Measurements from ENCODE around the gene CFAP410. TPM values are rescaled to one million over a fixed set of nuclear protein-coding genes. Genes with fewer than 3 reads are reported as not detected.

CFAP410 gene
- total and polyA plus RNA-seq, 2 donors (not counting 1 experiment from before 2014, with no cell fraction given), result 69.2 to 98.8 TPM

DNA sequence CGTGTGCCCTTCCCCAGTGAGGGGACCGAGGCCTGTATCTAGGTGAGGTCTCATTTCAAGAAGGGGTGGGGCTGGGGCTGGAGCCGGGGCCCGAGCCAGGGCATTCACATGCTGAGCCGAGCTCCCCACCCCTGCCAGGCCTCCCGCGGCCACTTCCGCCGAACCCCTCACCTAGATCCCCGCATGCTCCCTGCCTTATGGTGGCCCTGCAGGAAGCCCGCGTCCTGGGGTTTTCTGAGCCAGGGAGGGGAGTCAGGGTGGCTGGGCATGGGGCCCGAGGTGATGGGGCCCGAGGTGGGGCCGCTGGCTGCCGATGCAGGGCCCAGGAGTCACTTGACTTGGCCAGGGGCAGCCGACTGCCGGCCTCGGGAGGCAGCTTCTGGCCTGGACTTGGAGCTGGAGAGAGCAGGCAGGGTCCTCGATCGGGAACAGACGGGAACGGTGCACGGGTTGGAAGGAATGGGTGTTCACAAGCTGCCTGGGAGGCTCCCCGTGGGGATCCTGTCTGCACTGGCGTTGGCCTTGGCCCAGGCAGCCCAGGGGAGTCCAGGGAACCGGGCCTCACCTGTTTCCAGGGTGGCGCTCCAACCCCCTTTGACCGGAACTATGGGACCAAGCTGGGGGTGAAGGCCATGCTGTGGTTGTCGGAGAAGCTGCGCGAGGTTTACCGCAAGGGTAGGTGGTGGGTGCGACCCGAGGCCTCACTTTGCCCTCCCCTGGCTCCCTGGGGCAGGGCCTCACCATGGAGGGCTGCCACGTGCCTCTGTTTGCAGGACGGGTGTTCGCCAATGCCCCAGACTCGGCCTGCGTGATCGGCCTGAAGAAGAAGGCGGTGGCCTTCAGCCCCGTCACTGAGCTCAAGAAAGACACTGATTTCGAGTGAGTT lies 13.6 kb downstream of the CFAP410 start:
- ATAC-seq (ENCODE audit: low read depth), result no peak
- DNase-seq, result no peak

DNA sequence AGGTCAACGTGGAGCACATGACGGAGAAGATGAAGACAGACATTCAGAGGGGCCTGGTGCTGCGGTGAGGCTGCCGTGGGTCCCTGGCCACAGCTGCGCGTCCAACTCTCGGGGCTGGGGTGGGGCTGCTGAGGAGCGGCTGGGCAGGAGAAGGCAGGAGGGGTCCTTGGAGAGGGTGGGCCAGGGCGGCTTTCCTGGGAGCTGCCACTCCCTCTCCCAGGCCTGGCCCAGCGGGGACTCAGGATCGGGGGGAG lies 14.4 kb downstream of the CFAP410 start:
- Mint-ChIP-seq H3K4me3 (no peak overlapping the region), H3K27me3 (no peaks in the 10 kb centered on the region), H3K27ac (no peak overlapping the region), H3K4me1 (no peaks in the 10 kb centered on the region), H3K9me3 (ENCODE audit: insufficient read depth) (no peaks in the 10 kb centered on the region)
- 93% methylated on average over 9 of the region's 11 CpGs for WGBS (ENCODE audit: insufficient coverage)
- Histone ChIP-seq H3K4me2 (replicated peaks; ENCODE audit: low read depth, low read length, poor library complexity, severe bottlenecking) (no peak overlapping the region), H3K9ac (ENCODE audit: low read length) (no peak overlapping the region), H3K36me3 (replicated peaks in 1 of 2; ENCODE audit: control extremely low read depth in 1 of 2, control insufficient read depth in 1 of 2, extremely low read depth in 1 of 2, insufficient read depth in 2 of 2, low read length in 1 of 2) (peaks cover 0 to 50% of the 10 kb centered on the region in 2 experiments), H3K27me3 (replicated peaks in 1 of 4; ENCODE audit: control extremely low read depth in 1 of 4, control insufficient read depth in 3 of 4, insufficient read depth in 4 of 4, low read length in 3 of 4) (no peaks in the 10 kb centered on the region), H3K9me3 (ENCODE audit: control extremely low read depth in 1 of 3, control insufficient read depth in 2 of 3, insufficient read depth in 1 of 3, low read length in 2 of 3) (no peaks in the 10 kb centered on the region), H4K20me1 (ENCODE audit: control insufficient read depth, insufficient read depth, low read length, poor library complexity, severe bottlenecking) (peaks cover 48% of the 10 kb centered on the region), H3K79me2 (ENCODE audit: control insufficient read depth, insufficient read depth, low read length) (no peaks in the 10 kb centered on the region), H3K4me1 (ENCODE audit: control insufficient read depth in 2 of 2, insufficient read depth in 2 of 2, low read length in 2 of 2) (no peaks in the 10 kb centered on the region), H3K4me3 (ENCODE audit: control extremely low read depth in 1 of 5, extremely low read depth in 1 of 5, insufficient read depth in 1 of 5, low read depth in 2 of 5, low read length in 4 of 5) (no peak overlapping the region), H2AFZ (ENCODE audit: insufficient read depth, low read depth, low read length, poor library complexity, severe bottlenecking) (no peak overlapping the region), H3K27ac (ENCODE audit: low read length in 2 of 2) (no peak overlapping the region)
- CTCF ChIA-PET, result no interaction called here
- POLR2A ChIA-PET, result interaction anchor here (1.5 kb wide), 1 partner anchor 14 kb away, joined by 3 read pairs; no protein-coding TSS in a partner anchor
- intact Hi-C loops (cut with micrococcal nuclease), result no loop called here
- DNase-seq (no peak), ATAC-seq (ENCODE audit: low read depth) (no peak)
- no peak for TF ChIP-seq EZH2 (IDR thresholded peaks at IDR 0.05; ENCODE audit: borderline replicate concordance, insufficient read depth, low read depth, low read length, poor library complexity, severe bottlenecking)
- TF ChIP-seq, protein P1, sequence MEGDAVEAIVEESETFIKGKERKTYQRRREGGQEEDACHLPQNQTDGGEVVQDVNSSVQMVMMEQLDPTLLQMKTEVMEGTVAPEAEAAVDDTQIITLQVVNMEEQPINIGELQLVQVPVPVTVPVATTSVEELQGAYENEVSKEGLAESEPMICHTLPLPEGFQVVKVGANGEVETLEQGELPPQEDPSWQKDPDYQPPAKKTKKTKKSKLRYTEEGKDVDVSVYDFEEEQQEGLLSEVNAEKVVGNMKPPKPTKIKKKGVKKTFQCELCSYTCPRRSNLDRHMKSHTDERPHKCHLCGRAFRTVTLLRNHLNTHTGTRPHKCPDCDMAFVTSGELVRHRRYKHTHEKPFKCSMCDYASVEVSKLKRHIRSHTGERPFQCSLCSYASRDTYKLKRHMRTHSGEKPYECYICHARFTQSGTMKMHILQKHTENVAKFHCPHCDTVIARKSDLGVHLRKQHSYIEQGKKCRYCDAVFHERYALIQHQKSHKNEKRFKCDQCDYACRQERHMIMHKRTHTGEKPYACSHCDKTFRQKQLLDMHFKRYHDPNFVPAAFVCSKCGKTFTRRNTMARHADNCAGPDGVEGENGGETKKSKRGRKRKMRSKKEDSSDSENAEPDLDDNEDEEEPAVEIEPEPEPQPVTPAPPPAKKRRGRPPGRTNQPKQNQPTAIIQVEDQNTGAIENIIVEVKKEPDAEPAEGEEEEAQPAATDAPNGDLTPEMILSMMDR (IDR thresholded peaks at IDR 0.05), result no peak

More for the DNA sequence above, 13.6 kb downstream of the CFAP410 start:
- no peak overlapping the region for H3K27ac ChIP-seq (ENCODE audit: low read length in 2 of 2)
- H3K4me3 Mint-ChIP-seq, result no peak overlapping the region
- H3K79me2 ChIP-seq (ENCODE audit: control insufficient read depth, insufficient read depth, low read length), result no peaks in the 10 kb centered on the region
- H3K27me3 ChIP-seq (replicated peaks in 1 of 4; ENCODE audit: control extremely low read depth in 1 of 4, control insufficient read depth in 3 of 4, insufficient read depth in 4 of 4, low read length in 3 of 4), result no peaks in the 10 kb centered on the region
- peaks cover 0 to 48% of the 10 kb centered on the region in 2 experiments for H3K36me3 ChIP-seq (replicated peaks in 1 of 2; ENCODE audit: control extremely low read depth in 1 of 2, control insufficient read depth in 1 of 2, extremely low read depth in 1 of 2, insufficient read depth in 2 of 2, low read length in 1 of 2)
- H3K9me3 Mint-ChIP-seq (ENCODE audit: insufficient read depth), result no peaks in the 10 kb centered on the region
- H3K4me1 ChIP-seq (ENCODE audit: control insufficient read depth in 2 of 2, insufficient read depth in 2 of 2, low read length in 2 of 2), result no peaks in the 10 kb centered on the region
- H3K9me3 ChIP-seq (ENCODE audit: control extremely low read depth in 1 of 3, control insufficient read depth in 2 of 3, insufficient read depth in 1 of 3, low read length in 2 of 3), result no peaks in the 10 kb centered on the region
- H3K27ac Mint-ChIP-seq, result no peak overlapping the region
- H3K27me3 Mint-ChIP-seq, result no peaks in the 10 kb centered on the region
- WGBS (ENCODE audit: insufficient coverage), result 93% methylated on average over 43 of the region's 44 CpGs
- TF ChIP-seq, protein P1 (IDR thresholded peaks at IDR 0.05), result no peak
- TF ChIP-seq EZH2 (IDR thresholded peaks at IDR 0.05; ENCODE audit: borderline replicate concordance, insufficient read depth, low read depth, low read length, poor library complexity, severe bottlenecking), result no peak
- peaks cover 48% of the 10 kb centered on the region for H4K20me1 ChIP-seq (ENCODE audit: control insufficient read depth, insufficient read depth, low read length, poor library complexity, severe bottlenecking)
- no peak overlapping the region for H3K4me2 ChIP-seq (replicated peaks; ENCODE audit: low read depth, low read length, poor library complexity, severe bottlenecking)
- H2AFZ ChIP-seq (ENCODE audit: insufficient read depth, low read depth, low read length, poor library complexity, severe bottlenecking), result no peak overlapping the region
- no peaks in the 10 kb centered on the region for H3K4me1 Mint-ChIP-seq
- H3K9ac ChIP-seq (ENCODE audit: low read length), result no peak overlapping the region
- ChIA-PET POLR2A (interaction anchor here (1.5 kb wide), 1 partner anchor 13 kb away, joined by 3 read pairs; no protein-coding TSS in a partner anchor), CTCF (no interaction called here)
- intact Hi-C loops (cut with micrococcal nuclease), result no loop called here
- H3K4me3 ChIP-seq (ENCODE audit: control extremely low read depth in 1 of 5, extremely low read depth in 1 of 5, insufficient read depth in 1 of 5, low read depth in 2 of 5, low read length in 4 of 5), result no peak overlapping the region

Measured in B cell (primary cell).